Caco-2 (cell line): ENCODE measurements around the gene PDLIM4. TPM values are rescaled to one million over a fixed set of nuclear protein-coding genes. Genes with fewer than 3 reads are reported as not detected.

Experiments used
- BruUV-seq: library from RNA; stranded (reverse); fragments of 400-500 nt; replicated peaks from 2 replicates; lab custom pipeline; 2021; lab: Mats Ljungman, UMichigan
- CTCF ChIA-PET: fragments of 300-600 bp; sonication (Branson Sonifier 250); formaldehyde crosslinking; loops from one replicate; lab custom pipeline; 2022; ENCODE audit warnings: antibody characterized with exemption; lab: Charles Lee
- POLR2A ChIA-PET: fragments of 300-600 bp; sonication (Branson Sonifier 250); formaldehyde crosslinking; loops from one replicate; lab custom pipeline; 2022; ENCODE audit warnings: antibody characterized with exemption; lab: Charles Lee
- DNase-seq, 2 experiments: peaks; one replicate each; pipeline versions ENCODE4 v3.0.0 to v3.0.0-alpha.2; 2020 to 2022
- H3K27me3 ChIP-seq: replicated peaks from 2 replicates; pipeline ENCODE4 v1.6.0; 2011; ENCODE audit warnings: low read length; ENCODE audit not compliant: control insufficient read depth, insufficient read depth
- H3K36me3 ChIP-seq: 2 replicates; pipeline ENCODE4 v1.5.1; 2011; ENCODE audit warnings: low read length; ENCODE audit not compliant: control insufficient read depth, insufficient read depth
- H3K4me1 ChIP-seq: fragments of 250-450 bp; sonication (Bioruptor Pico); 2 replicates; pipeline ENCODE4 v1.5.1; 2020; ENCODE audit warnings: mild to moderate bottlenecking
- H3K4me3 ChIP-seq: 2 replicates; pipeline ENCODE4 v1.5.1; 2011; ENCODE audit warnings: low read depth, mild to moderate bottlenecking, control low read depth, low read length
- H3K9me3 ChIP-seq: fragments of 250-450 bp; sonication (Bioruptor Pico); 2 replicates; pipeline ENCODE4 v1.5.1; 2020; ENCODE audit warnings: mild to moderate bottlenecking, moderate library complexity
- H3K27ac Mint-ChIP-seq: one replicate; pipeline ENCODE4 v1.8.0; 2022; ENCODE audit warnings: mixed read lengths; ENCODE audit not compliant: unreplicated experiment
- H3K27me3 Mint-ChIP-seq: one replicate; pipeline ENCODE4 v1.8.0; 2022; ENCODE audit warnings: mixed read lengths; ENCODE audit not compliant: insufficient read depth, unreplicated experiment
- H3K36me3 Mint-ChIP-seq: one replicate; pipeline ENCODE4 v1.8.0; 2022; ENCODE audit warnings: mild to moderate bottlenecking, mixed read lengths; ENCODE audit not compliant: insufficient read depth, unreplicated experiment
- H3K4me1 Mint-ChIP-seq: one replicate; pipeline ENCODE4 v1.8.0; 2022; ENCODE audit warnings: low read depth, mixed read lengths; ENCODE audit not compliant: unreplicated experiment
- H3K4me3 Mint-ChIP-seq: one replicate; pipeline ENCODE4 v1.8.0; 2022; ENCODE audit warnings: mild to moderate bottlenecking, moderate library complexity, mixed read lengths; ENCODE audit not compliant: unreplicated experiment
- H3K9me3 Mint-ChIP-seq: one replicate; pipeline ENCODE4 v1.8.0; 2022; ENCODE audit warnings: mixed read lengths; ENCODE audit not compliant: unreplicated experiment
- CTCF ChIP-seq, 2 experiments: fragments of 200-600 bp in 1 of 2; IDR thresholded peaks; 1 replicate in 1 of 2; 2 replicates in 1 of 2; pipeline versions ENCODE4 v1.5.1 to v1.8.0; 2011 to 2022; ENCODE audit warnings: antibody characterized with exemption in 1 of 2, control low read depth in 1 of 2, inconsistent platforms in 1 of 2, low read depth in 1 of 2, low read length in 1 of 2, mild to moderate bottlenecking in 1 of 2, moderate library complexity in 1 of 2; ENCODE audit not compliant: insufficient read depth in 1 of 2, severe bottlenecking in 1 of 2, unreplicated experiment in 1 of 2
- intact Hi-C: fragments of 100-400 bp; cut with micrococcal nuclease; formaldehyde crosslinking; loops from one replicate; pipeline ENCODE4 v1.10.0; 2022; ENCODE audit not compliant: unreplicated experiment
- total RNA-seq: library from RNA; stranded (reverse); gene quantifications from 2 replicates; pipeline ENCODE4 v1.2.3, GENCODE V29; 2022

The PDLIM4 gene
- total RNA-seq, 1 experiment from 2014 or later = not detected

- intact Hi-C loops = no loop called here
- no peak for DNase-seq
Measured at GRCh38 chr5:132296412-132297016, 39.0 kb downstream of the PDLIM4 start.

GRCh38 chr5:132297211-132297940, 39.9 kb downstream of the PDLIM4 start:
- Mint-ChIP-seq H3K27ac (peak overlapping the region; percentile 73), H3K4me3 (no peak overlapping the region), H3K27me3 (no peaks in the 10 kb centered on the region), H3K4me1 (peaks cover 18% of the 10 kb centered on the region), H3K36me3 (peaks cover 18% of the 10 kb centered on the region), H3K9me3 (no peaks in the 10 kb centered on the region)
- POLR2A ChIA-PET = interaction anchor here (0.6 to 1.1 kb wide), 2 partner anchors 68 to 272 kb away, joined by 4 to 5 read pairs; no protein-coding TSS in a partner anchor
- no peaks in the 10 kb centered on the region for H3K36me3 ChIP-seq
- H3K4me1 ChIP-seq = peaks cover 25% of the 10 kb centered on the region
- intact Hi-C loops = no loop called here
- no peaks in the 10 kb centered on the region for H3K9me3 ChIP-seq
- H3K4me3 ChIP-seq = no peak overlapping the region
- no peak for TF ChIP-seq CTCF (IDR thresholded peaks at IDR 0.05; ENCODE audit: insufficient read depth in 1 of 2, low read depth in 1 of 2, low read length in 1 of 2, severe bottlenecking in 1 of 2, unreplicated experiment in 1 of 2)
- CTCF ChIA-PET = interaction anchor here (0.6 kb wide), 1 partner anchor 662 kb away, joined by 3 read pairs; no protein-coding TSS in a partner anchor
- no TSS peak for BruUV-seq
- no peak for DNase-seq
- no peaks in the 10 kb centered on the region for H3K27me3 ChIP-seq

More at GRCh38 chr5:132296412-132297016, 39.0 kb downstream of the PDLIM4 start:
- no peaks in the 10 kb centered on the region for H3K27me3 Mint-ChIP-seq
- peaks cover 20% of the 10 kb centered on the region for H3K4me1 ChIP-seq
- TF ChIP-seq CTCF (IDR thresholded peaks at IDR 0.05; ENCODE audit: insufficient read depth in 1 of 2, low read depth in 1 of 2, low read length in 1 of 2, severe bottlenecking in 1 of 2, unreplicated experiment in 1 of 2) = no peak
- peaks cover 24% of the 10 kb centered on the region for H3K4me1 Mint-ChIP-seq
- H3K9me3 ChIP-seq = no peaks in the 10 kb centered on the region
- peaks cover 18% of the 10 kb centered on the region for H3K36me3 Mint-ChIP-seq
- ChIA-PET POLR2A (interaction anchor here (1.1 kb wide), 1 partner anchor 69 kb away, joined by 5 read pairs; no protein-coding TSS in a partner anchor), CTCF (no interaction called here)
- no peaks in the 10 kb centered on the region for H3K9me3 Mint-ChIP-seq
- BruUV-seq = no TSS peak
- H3K4me3 ChIP-seq = no peak overlapping the region
- H3K4me3 Mint-ChIP-seq = no peak overlapping the region
- no peaks in the 10 kb centered on the region for H3K36me3 ChIP-seq
- H3K27ac Mint-ChIP-seq = no peak overlapping the region
- no peaks in the 10 kb centered on the region for H3K27me3 ChIP-seq

GRCh38 chr5:132298298-132299212, 41.1 kb downstream of the PDLIM4 start:
- ChIA-PET CTCF (no interaction called here), POLR2A (no interaction called here)
- H3K27ac Mint-ChIP-seq = no peak overlapping the region
- H3K27me3 Mint-ChIP-seq = no peaks in the 10 kb centered on the region
- TF ChIP-seq CTCF (IDR thresholded peaks at IDR 0.05; ENCODE audit: insufficient read depth in 1 of 2, low read depth in 1 of 2, low read length in 1 of 2, severe bottlenecking in 1 of 2, unreplicated experiment in 1 of 2) = no peak
- Histone ChIP-seq H3K4me3 (no peak overlapping the region), H3K9me3 (no peaks in the 10 kb centered on the region), H3K27me3 (no peaks in the 10 kb centered on the region), H3K36me3 (no peaks in the 10 kb centered on the region), H3K4me1 (peaks cover 22% of the 10 kb centered on the region)
- peaks cover 12% of the 10 kb centered on the region for H3K4me1 Mint-ChIP-seq
- no peak overlapping the region for H3K4me3 Mint-ChIP-seq
- H3K9me3 Mint-ChIP-seq = no peaks in the 10 kb centered on the region
- H3K36me3 Mint-ChIP-seq = peaks cover 15% of the 10 kb centered on the region
- intact Hi-C loops = no loop called here
- no TSS peak for BruUV-seq
- no peak for DNase-seq
